Aorta (tissue), 5 donors: Measurements from ENCODE around the gene POP4. TPM values are rescaled to one million over a fixed set of nuclear protein-coding genes. Genes with fewer than 3 reads are reported as not detected.

Source experiments
- ATAC-seq: fragments of 200-7000 bp; cut with Tn5 transposase; one replicate; pipeline ENCODE4 v1.9.1; 2022; ENCODE audit warnings: moderate library complexity; ENCODE audit not compliant: low FRiP score
- DNase-seq, 2 donors: peaks; one replicate each; pipeline ENCODE4 v3.0.0-alpha.2; 2020
- H3K27ac ChIP-seq, 2 donors: one replicate each; pipeline ENCODE4 v1.5.1; 2013; ENCODE audit warnings: low read length in 2 of 2, mild to moderate bottlenecking in 2 of 2, moderate library complexity in 2 of 2, control low read depth in 1 of 2, inconsistent platforms in 1 of 2, low read depth in 1 of 2
- H3K27me3 ChIP-seq, 2 donors: one replicate each; pipeline ENCODE4 v1.6.1; 2013; ENCODE audit warnings: control low read depth in 1 of 2, low read length in 1 of 2, mild to moderate bottlenecking in 1 of 2, moderate library complexity in 1 of 2; ENCODE audit not compliant: insufficient read depth in 2 of 2, control insufficient read depth in 1 of 2
- H3K36me3 ChIP-seq, 2 donors: one replicate each; pipeline ENCODE4 v1.6.1; 2013; ENCODE audit warnings: control low read depth in 1 of 2, low read length in 1 of 2, mild to moderate bottlenecking in 1 of 2; ENCODE audit not compliant: insufficient read depth in 2 of 2, control insufficient read depth in 1 of 2
- H3K4me1 ChIP-seq, 2 donors: one replicate each; pipeline ENCODE4 v1.6.1; 2013; ENCODE audit warnings: low read length in 2 of 2, control low read depth in 1 of 2, mild to moderate bottlenecking in 1 of 2, moderate library complexity in 1 of 2; ENCODE audit not compliant: insufficient read depth in 2 of 2, control insufficient read depth in 1 of 2
- H3K4me3 ChIP-seq, 2 donors: one replicate each; pipeline ENCODE4 v1.5.1; 2013; ENCODE audit warnings: low read length in 2 of 2, control low read depth in 1 of 2, mild to moderate bottlenecking in 1 of 2
- H3K9me3 ChIP-seq: one replicate; pipeline ENCODE4 v1.6.1; 2013; ENCODE audit warnings: mild to moderate bottlenecking, low read length; ENCODE audit not compliant: control insufficient read depth
- WGBS, 2 donors: extraction: QIAGEN DNeasy Blood & Tissue Kit; methylation state at CpG; one replicate each; pipeline ENCODE4 v1.1.7; 2013; 5-methylcytosine and 5-hydroxymethylcytosine counted together
- intact Hi-C, 2 donors: fragments of 100-400 bp; cut with DNase I; formaldehyde crosslinking; loops; one replicate each; pipeline versions ENCODE4 v1.14.2 to v1.15.0; 2022
- polyA plus RNA-seq, 2 donors: library from polyadenylated mRNA; stranded (reverse); fragments of 200-250 nt; gene quantifications; one replicate each; pipeline ENCODE4 v1.2.3, GENCODE V29; 2013
- total RNA-seq, 2 donors: library from RNA; stranded (reverse); fragmentation: NEBNext Ultra II Directional; extraction: Animal tissue kit (Norgen Biotek cat#: 25700); gene quantifications; one replicate each; pipeline ENCODE4 v1.2.1, GENCODE V29; 2021
- donor health status: healthy with polysubstance abuse.
- donor health status: Bipolar disorder and iron deficiency.
- donor health status: DM: no; HTN: no; CAD: no.
- donor health status: DM: no; HTN: no; CAD: no.
- donor health status: DM: yes; HTN: yes; CAD: no.

The POP4 gene
- total and polyA plus RNA-seq, 4 donors = 34.2 to 72.5 (median 52.7) TPM

DNA sequence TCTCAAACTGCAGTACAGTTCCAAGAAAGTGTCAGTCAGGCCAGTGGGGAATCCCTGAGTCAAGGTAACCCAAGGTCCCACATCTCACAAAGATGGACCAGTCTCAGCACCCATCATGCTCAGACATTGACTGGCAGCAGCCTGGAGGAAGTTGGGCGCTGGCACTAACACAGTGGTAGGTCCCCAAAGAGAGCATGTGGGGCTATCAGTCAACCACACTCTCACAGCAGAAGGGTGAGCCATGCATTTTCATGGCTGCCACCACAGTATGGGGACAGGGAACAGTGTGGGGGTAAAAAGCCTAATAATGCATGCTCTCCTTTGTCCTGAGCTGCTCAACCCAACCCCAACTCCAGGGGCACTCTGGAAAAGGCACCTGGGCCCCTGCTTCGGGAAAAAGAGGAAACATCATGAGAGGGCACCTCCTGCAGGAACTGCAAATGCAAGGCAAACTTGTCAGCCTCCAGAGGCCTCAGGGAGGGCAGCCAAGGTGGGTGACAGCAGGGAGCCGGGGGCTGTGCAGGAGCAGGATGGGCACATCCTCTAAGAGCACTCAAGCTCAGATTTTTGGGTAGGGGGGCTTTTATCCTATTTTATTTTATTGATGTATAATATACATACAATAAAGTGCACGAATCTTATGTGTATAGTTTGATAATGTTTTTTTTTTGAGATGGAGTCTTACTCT, 49.7 kb downstream of the POP4 start:
- intact Hi-C loops = no loop called here
- no peak overlapping the region for H3K27ac ChIP-seq
- DNase-seq (no peak), ATAC-seq (no peak)
- H3K4me1 ChIP-seq = no peaks in the 10 kb centered on the region
- no peaks in the 10 kb centered on the region for H3K27me3 ChIP-seq
- no peaks in the 10 kb centered on the region for H3K36me3 ChIP-seq
- H3K9me3 ChIP-seq = peaks cover 1% of the 10 kb centered on the region
- WGBS, 2 donors = 67 to 68% methylated on average over 4 of the region's 4 CpGs
- H3K4me3 ChIP-seq = no peak overlapping the region

DNA sequence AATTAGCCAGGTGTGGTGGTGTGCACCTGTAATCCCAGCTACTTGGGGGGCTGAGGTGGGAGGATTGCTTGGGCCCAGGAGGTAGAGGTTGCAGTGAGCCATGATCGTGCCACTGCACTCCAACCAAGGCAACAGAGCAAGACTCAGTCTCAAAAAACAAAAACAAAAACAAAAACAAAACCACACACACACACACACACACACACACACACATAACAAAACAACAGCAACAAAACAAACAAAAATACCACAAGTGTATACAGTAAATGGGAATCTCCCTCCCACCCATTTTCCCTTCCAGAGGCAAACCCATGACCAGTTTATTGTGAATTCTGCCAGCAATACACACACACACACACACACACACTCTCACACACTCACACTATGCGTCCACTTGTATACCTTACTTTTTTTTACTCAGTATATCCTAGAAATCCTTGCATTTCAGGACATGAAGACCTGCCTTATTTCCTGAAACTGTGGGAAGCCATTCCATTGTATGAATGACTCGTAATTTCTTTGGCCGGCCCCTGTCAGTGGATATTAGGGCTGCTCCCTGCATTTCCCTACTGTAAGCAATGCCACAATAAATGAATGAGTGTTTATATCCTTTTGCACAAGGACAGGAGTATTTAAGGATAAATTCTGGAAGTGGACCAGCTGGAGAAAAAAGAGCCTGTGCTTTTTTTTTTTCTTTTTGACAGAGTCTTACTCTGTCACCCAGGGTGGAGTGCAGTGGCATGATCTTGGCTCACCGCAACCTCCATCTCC, 52.3 kb downstream of the POP4 start:
- no peaks in the 10 kb centered on the region for H3K9me3 ChIP-seq
- intact Hi-C loops = no loop called here
- ATAC-seq = no peak
- no peak overlapping the region for H3K27ac ChIP-seq
- no peaks in the 10 kb centered on the region for H3K4me1 ChIP-seq
- no peaks in the 10 kb centered on the region for H3K36me3 ChIP-seq
- WGBS, 2 donors = 78 to 85% methylated on average over 5 of the region's 5 CpGs
- no peak overlapping the region for H3K4me3 ChIP-seq
- DNase-seq = no peak
- H3K27me3 ChIP-seq = no peaks in the 10 kb centered on the region

DNA sequence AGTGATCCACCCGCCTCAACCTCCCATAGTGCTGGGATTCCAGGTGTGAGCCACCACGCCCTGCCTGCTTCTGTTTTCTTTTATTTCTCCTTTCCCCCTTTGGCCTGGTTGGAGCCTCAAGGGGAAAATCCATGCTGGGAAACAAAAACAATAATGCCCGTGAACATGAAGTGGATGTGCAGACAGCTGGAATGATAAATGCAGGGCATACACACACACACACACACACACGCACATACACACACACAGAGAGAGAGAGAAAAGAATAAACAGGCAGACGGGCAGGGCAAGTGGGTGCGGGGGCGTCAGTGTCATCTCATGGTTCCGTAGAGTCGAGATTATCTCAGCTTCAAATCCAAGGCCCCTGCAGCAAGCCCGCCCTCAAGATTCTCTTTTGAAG, 54.8 kb downstream of the POP4 start:
- intact Hi-C loops = loop anchor here in 1 of 2 donors (5.0 kb wide), 1 partner anchor 56 kb away; the partner anchor contains the start of gene C19orf12
- Histone ChIP-seq H3K27me3 (no peaks in the 10 kb centered on the region), H3K27ac (no peak overlapping the region), H3K9me3 (no peaks in the 10 kb centered on the region), H3K4me3 (no peak overlapping the region), H3K4me1 (peaks cover 0 to 2% of the 10 kb centered on the region in 2 donors), H3K36me3 (no peaks in the 10 kb centered on the region)
- WGBS, 2 donors = 77 to 78% methylated on average over 10 of the region's 10 CpGs
- DNase-seq = peak in 1 of 2 donors; percentile 45
- ATAC-seq = no peak

DNA sequence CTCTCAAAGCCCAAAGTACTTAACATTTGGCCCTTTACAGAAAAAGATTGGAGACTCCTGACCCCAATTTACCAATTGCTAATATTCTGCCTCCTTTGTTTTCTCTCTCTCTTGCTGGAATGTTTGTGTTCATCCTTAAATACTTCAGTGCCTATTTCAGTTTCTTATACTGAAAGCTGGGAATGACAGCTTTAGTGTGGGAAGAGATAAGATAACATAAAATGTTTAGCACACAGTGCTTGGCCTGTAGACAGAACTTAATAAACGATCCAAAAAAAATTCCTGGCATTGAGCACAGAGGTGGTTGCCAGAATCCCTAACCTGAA, 56.2 kb downstream of the POP4 start:
- ATAC-seq (no peak), DNase-seq (no peak)
- Histone ChIP-seq H3K4me3 (no peak overlapping the region), H3K9me3 (no peaks in the 10 kb centered on the region), H3K4me1 (peaks cover 0 to 2% of the 10 kb centered on the region in 2 donors), H3K27me3 (no peaks in the 10 kb centered on the region), H3K36me3 (no peaks in the 10 kb centered on the region), H3K27ac (peak overlapping the region; percentile 94 to 96)
- intact Hi-C loops = loop anchor here in 1 of 2 donors (2.0 to 5.0 kb wide), 2 partner anchors 55 kb away; partner anchors contain the start of genes C19orf12 and POP4
- 5 to 6% methylated on average over 1 of the region's 1 CpG for WGBS, 2 donors

DNA sequence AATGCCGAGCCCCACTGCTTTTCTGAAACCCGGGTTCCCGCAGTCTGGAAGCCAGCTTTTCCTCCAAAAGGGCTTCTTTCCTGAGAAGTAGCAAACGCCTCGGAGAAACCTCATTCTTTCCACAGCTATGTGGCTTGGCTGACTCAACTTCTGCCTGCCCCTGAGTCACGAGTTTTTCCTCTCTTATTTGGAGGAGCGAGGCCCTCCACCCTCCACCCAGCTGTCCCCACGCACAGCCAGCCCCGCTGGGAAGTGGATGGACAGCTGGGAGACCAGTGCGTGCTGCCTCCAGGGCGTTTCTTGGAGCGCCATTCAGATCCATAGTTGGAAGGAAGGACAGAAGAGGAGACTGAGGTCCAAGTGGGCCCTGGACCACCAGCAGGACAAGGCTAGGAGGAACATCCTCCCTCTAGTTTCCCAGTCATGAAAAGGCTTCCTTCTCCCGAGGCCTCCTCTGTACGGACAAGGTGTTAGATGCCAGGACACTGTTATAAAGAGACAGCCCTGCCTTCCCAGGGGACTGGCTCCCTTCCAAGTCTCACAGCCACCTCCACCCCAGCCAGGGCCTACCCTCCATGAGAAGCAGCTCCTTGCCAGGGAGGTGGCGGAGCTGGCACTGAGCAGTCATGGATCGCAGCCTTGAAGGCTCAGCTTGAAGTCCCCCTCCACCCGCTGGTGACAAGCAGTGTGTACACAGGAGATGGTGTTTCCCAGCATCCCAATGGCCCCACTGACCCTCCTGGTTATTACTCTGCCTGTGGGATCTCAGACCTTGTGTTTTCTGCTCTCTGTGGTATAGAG, 56.7 kb downstream of the POP4 start:
- Histone ChIP-seq H3K36me3 (no peaks in the 10 kb centered on the region), H3K9me3 (no peaks in the 10 kb centered on the region), H3K4me3 (no peak overlapping the region), H3K27ac (peak overlapping the region; percentile 94 to 96), H3K4me1 (peaks cover 0 to 2% of the 10 kb centered on the region in 2 donors), H3K27me3 (no peaks in the 10 kb centered on the region)
- intact Hi-C loops = loop anchor here in 1 of 2 donors (2.0 to 5.0 kb wide), 2 partner anchors 54 to 56 kb away; partner anchors contain the start of genes C19orf12 and POP4
- DNase-seq = peak; percentile 87 to 92
- ATAC-seq = peak; percentile 77
- 7 to 9% methylated on average over 17 of the region's 17 CpGs for WGBS, 2 donors

DNA sequence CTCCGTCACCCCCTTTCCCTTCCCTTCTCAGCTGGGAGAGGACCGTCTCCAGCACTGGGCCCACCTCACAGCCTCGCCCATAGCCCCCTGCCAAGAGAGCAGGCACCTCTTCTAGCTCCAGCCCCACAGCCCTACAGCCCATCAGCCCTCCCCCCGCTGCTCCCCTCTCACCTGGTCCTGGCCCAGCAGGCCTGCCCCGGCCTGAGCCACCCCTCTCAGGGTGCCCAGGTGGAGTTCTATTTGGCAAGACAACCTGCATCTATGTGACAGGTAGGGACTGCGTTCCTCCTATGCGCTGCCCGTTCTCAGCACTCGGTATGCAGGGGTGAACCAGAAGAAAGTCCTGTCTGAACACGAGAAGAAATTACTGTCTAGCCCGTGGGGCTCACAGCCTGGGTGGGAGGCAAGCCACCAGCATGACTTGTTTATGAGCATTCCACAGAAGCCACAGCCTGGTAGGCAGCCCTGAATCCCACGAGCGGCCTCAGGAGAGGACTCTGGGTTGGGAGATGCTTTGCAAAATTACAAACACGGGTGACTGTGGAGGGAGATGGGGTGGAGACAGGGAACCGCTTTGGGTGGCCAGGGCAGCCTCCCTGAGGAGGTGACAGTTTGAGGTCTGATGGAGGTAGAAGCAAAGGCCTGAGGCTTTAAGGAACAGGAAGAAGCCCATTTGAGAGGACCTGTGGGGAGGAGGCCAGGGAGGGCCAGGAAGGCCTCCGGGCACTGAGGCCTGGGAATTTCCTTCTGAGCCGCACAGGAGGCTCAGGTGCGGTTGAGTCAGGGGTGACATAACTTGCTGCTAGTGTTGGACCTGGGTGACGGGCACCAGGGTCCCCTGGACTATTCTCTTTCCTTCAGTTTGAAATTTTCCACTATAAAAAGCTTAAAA, 58.0 kb downstream of the POP4 start:
- intact Hi-C loops = loop anchor here in 1 of 2 donors (2.0 to 5.0 kb wide), 2 partner anchors 53 to 57 kb away; partner anchors contain the start of genes C19orf12 and POP4
- H3K27ac ChIP-seq = peak overlapping the region; percentile 15 to 71
- no peak for DNase-seq
- H3K27me3 ChIP-seq = no peaks in the 10 kb centered on the region
- no peak for ATAC-seq
- H3K9me3 ChIP-seq = no peaks in the 10 kb centered on the region
- no peak overlapping the region for H3K4me3 ChIP-seq
- H3K36me3 ChIP-seq = no peaks in the 10 kb centered on the region
- H3K4me1 ChIP-seq = peaks cover 0 to 2% of the 10 kb centered on the region in 2 donors
- WGBS, 2 donors = 84 to 88% methylated on average over 19 of the region's 19 CpGs

DNA sequence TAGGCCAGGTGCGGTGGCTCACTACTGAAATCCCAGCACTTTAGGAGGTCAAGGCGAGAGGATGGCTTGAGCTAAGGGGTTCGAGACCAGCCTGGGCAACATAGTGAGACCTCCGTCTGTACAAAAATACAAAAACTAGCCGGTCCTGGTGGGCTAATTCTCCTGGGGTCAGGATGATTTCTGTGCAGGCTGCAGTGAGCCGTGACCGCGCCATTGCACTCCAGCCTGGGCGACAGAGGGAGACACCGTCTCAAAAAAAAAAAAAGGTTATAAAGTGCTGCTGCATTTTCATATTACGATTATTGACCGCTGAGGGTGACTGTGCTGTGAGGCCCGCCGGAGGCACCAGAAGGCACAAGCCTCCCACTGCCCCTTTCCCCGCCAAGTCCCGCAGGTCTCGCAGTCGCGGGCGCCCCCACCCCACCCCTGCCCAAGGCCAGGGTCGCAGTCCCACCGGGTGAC, 58.7 kb downstream of the POP4 start:
- H3K4me1 ChIP-seq = peaks cover 0 to 2% of the 10 kb centered on the region in 2 donors
- no peak for DNase-seq
- peak overlapping the region in 1 of 2 donors; percentile 24 for H3K4me3 ChIP-seq
- H3K36me3 ChIP-seq = no peaks in the 10 kb centered on the region
- H3K27me3 ChIP-seq = no peaks in the 10 kb centered on the region
- intact Hi-C loops = loop anchor here (5.0 kb wide), 2 partner anchors 52 to 53 kb away; partner anchors contain the start of gene C19orf12 (in 1 of the 2)
- H3K9me3 ChIP-seq = no peaks in the 10 kb centered on the region
- no peak for ATAC-seq
- H3K27ac ChIP-seq = peak overlapping the region; percentile 21 to 71
- WGBS, 2 donors = 34 to 43% methylated on average over 17 to 22 of the region's 22 CpGs
